GM23338 (cell line): Measurements from ENCODE around the gene TRAF3IP1. TPM values are rescaled to one million over a fixed set of nuclear protein-coding genes. Genes with fewer than 3 reads are reported as not detected.
"Not testable (repeated sequence)": the region's sequence is repeated elsewhere in the genome, so short reads cannot be mapped to it uniquely, and the experiment has no call there.

Experiments
- ATAC-seq: fragments of 200-7000 bp; cut with Tn5 transposase; 3 replicates; pipeline ENCODE4 v1.9.1; 2020
- DNase-seq: peaks from one replicate; pipeline ENCODE4 v3.0.0-alpha.2; 2015; ENCODE audit warnings: low spot score
- H2AFZ ChIP-seq: fragments of 200-600 bp; sonication (generic); 2 replicates; pipeline ENCODE4 v1.8.0; 2016; ENCODE audit warnings: antibody characterized with exemption, mild to moderate bottlenecking, moderate library complexity
- H3F3A ChIP-seq: fragments of 200-600 bp; sonication (generic); replicated peaks from 2 replicates; pipeline ENCODE4 v1.8.0; 2017; ENCODE audit warnings: antibody characterized with exemption, mixed run types, low read depth
- H3K27ac ChIP-seq: fragments of 200-600 bp; sonication (generic); 2 replicates; pipeline ENCODE4 v1.6.1; 2016; ENCODE audit warnings: low read depth
- H3K27me3 ChIP-seq: fragments of 200-600 bp; sonication (generic); 2 replicates; pipeline ENCODE4 v1.8.0; 2016; ENCODE audit warnings: mild to moderate bottlenecking, mixed run types, moderate library complexity; ENCODE audit not compliant: insufficient read depth
- H3K36me3 ChIP-seq: fragments of 200-600 bp; sonication (generic); 2 replicates; pipeline ENCODE4 v1.8.0; 2016; ENCODE audit warnings: mild to moderate bottlenecking; ENCODE audit not compliant: insufficient read depth
- H3K4me1 ChIP-seq: fragments of 200-600 bp; sonication (generic); 2 replicates; pipeline ENCODE4 v1.8.0; 2016; ENCODE audit warnings: mild to moderate bottlenecking, moderate library complexity; ENCODE audit not compliant: insufficient read depth
- H3K4me2 ChIP-seq: fragments of 200-600 bp; sonication (generic); 2 replicates; pipeline ENCODE4 v1.7.1; 2017; ENCODE audit warnings: mixed run types
- H3K4me3 ChIP-seq: fragments of 200-600 bp; sonication (generic); 2 replicates; pipeline ENCODE4 v1.6.1; 2016; ENCODE audit warnings: mixed run types
- H3K79me2 ChIP-seq: fragments of 200-600 bp; sonication (generic); replicated peaks from 2 replicates; pipeline ENCODE4 v1.8.0; 2017; ENCODE audit warnings: mild to moderate bottlenecking; ENCODE audit not compliant: insufficient read depth
- H3K9me2 ChIP-seq: fragments of 200-600 bp; sonication (generic); 2 replicates; pipeline ENCODE4 v1.8.0; 2017; ENCODE audit not compliant: insufficient read depth
- H4K20me1 ChIP-seq: fragments of 200-600 bp; sonication (generic); replicated peaks from 2 replicates; pipeline ENCODE4 v1.8.0; 2017; ENCODE audit warnings: mild to moderate bottlenecking; ENCODE audit not compliant: insufficient read depth
- H3K27ac Mint-ChIP-seq: 2 replicates; pipeline ENCODE4 v1.8.0; 2020; ENCODE audit warnings: inconsistent platforms, mild to moderate bottlenecking, moderate library complexity, mixed read lengths
- H3K27me3 Mint-ChIP-seq: 3 replicates; pipeline ENCODE4 v1.8.0; 2022; ENCODE audit warnings: low read depth, mild to moderate bottlenecking, moderate library complexity, mixed read lengths, inconsistent platforms; ENCODE audit not compliant: insufficient read depth, poor library complexity
- H3K36me3 Mint-ChIP-seq: 3 replicates; pipeline ENCODE4 v1.8.0; 2021; ENCODE audit warnings: low read depth, mild to moderate bottlenecking, inconsistent platforms, moderate library complexity, mixed read lengths
- H3K4me1 Mint-ChIP-seq: 3 replicates; pipeline ENCODE4 v1.8.0; 2020; ENCODE audit warnings: mild to moderate bottlenecking, inconsistent platforms, mixed read lengths
- H3K4me3 Mint-ChIP-seq: 3 replicates; pipeline ENCODE4 v1.8.0; 2021; ENCODE audit warnings: moderate library complexity, mild to moderate bottlenecking, inconsistent platforms, mixed read lengths
- H3K9me3 Mint-ChIP-seq: 3 replicates; pipeline ENCODE4 v1.8.0; 2020; ENCODE audit warnings: moderate library complexity, mild to moderate bottlenecking, inconsistent platforms, mixed read lengths
- CTCF ChIP-seq, 2 experiments: fragments of 200-600 bp in 1 of 2; sonication (generic) in 1 of 2; conservative IDR thresholded peaks; 2 replicates each; pipeline versions ENCODE4 v1.5.1 to v1.6.1; 2016 to 2017; ENCODE audit warnings: antibody characterized with exemption in 2 of 2, low read depth in 2 of 2, mild to moderate bottlenecking in 2 of 2, moderate library complexity in 1 of 2
- JUNB ChIP-seq: IDR thresholded peaks from one replicate; pipeline ENCODE4 v1.6.1; 2016; ENCODE audit warnings: antibody characterized with exemption; ENCODE audit not compliant: unreplicated experiment
- POLR2AphosphoS5 ChIP-seq: IDR thresholded peaks from 2 replicates; pipeline ENCODE4 v1.6.1; 2016; ENCODE audit warnings: antibody characterized with exemption, low read depth
- polyA plus RNA-seq: library from polyadenylated mRNA; unstranded; fragments of >200 nt; fragmentation: Nextera tagmentation; extraction: Ambion mirVana; gene quantifications from 2 replicates; pipeline ENCODE4 v1.2.1, GENCODE V29; 2016
- total RNA-seq: library from RNA; depleted of rRNA; stranded (reverse); fragments of >200 nt; shearing (Covaris generic); gene quantifications from 2 replicates; pipeline ENCODE4 v1.2.3, GENCODE V29; 2014
- TF ChIP-seq, protein P1 (sequence below): fragments of 250-450 bp; sonication (Bioruptor Pico); IDR thresholded peaks from 2 replicates; pipeline ENCODE4 v1.5.0; 2020; ENCODE audit warnings: mild to moderate bottlenecking, moderate library complexity
- TF ChIP-seq, protein P2 (sequence below): IDR thresholded peaks from one replicate; pipeline ENCODE4 v1.6.1; 2018; ENCODE audit warnings: antibody characterized with exemption; ENCODE audit not compliant: unreplicated experiment
- TF ChIP-seq, protein P3 (sequence below): IDR thresholded peaks from 2 replicates; pipeline ENCODE4 v1.6.1; 2016; ENCODE audit warnings: antibody characterized with exemption

Gene TRAF3IP1
- total and polyA plus RNA-seq, 2 experiments from 2014 or later, result 12.5 to 20.7 TPM

- TF ChIP-seq JUNB (no peak), CTCF (conservative IDR thresholded peaks at IDR 0.05; ENCODE audit: low read depth in 2 of 2) (no peak)
- TF ChIP-seq, protein P1, sequence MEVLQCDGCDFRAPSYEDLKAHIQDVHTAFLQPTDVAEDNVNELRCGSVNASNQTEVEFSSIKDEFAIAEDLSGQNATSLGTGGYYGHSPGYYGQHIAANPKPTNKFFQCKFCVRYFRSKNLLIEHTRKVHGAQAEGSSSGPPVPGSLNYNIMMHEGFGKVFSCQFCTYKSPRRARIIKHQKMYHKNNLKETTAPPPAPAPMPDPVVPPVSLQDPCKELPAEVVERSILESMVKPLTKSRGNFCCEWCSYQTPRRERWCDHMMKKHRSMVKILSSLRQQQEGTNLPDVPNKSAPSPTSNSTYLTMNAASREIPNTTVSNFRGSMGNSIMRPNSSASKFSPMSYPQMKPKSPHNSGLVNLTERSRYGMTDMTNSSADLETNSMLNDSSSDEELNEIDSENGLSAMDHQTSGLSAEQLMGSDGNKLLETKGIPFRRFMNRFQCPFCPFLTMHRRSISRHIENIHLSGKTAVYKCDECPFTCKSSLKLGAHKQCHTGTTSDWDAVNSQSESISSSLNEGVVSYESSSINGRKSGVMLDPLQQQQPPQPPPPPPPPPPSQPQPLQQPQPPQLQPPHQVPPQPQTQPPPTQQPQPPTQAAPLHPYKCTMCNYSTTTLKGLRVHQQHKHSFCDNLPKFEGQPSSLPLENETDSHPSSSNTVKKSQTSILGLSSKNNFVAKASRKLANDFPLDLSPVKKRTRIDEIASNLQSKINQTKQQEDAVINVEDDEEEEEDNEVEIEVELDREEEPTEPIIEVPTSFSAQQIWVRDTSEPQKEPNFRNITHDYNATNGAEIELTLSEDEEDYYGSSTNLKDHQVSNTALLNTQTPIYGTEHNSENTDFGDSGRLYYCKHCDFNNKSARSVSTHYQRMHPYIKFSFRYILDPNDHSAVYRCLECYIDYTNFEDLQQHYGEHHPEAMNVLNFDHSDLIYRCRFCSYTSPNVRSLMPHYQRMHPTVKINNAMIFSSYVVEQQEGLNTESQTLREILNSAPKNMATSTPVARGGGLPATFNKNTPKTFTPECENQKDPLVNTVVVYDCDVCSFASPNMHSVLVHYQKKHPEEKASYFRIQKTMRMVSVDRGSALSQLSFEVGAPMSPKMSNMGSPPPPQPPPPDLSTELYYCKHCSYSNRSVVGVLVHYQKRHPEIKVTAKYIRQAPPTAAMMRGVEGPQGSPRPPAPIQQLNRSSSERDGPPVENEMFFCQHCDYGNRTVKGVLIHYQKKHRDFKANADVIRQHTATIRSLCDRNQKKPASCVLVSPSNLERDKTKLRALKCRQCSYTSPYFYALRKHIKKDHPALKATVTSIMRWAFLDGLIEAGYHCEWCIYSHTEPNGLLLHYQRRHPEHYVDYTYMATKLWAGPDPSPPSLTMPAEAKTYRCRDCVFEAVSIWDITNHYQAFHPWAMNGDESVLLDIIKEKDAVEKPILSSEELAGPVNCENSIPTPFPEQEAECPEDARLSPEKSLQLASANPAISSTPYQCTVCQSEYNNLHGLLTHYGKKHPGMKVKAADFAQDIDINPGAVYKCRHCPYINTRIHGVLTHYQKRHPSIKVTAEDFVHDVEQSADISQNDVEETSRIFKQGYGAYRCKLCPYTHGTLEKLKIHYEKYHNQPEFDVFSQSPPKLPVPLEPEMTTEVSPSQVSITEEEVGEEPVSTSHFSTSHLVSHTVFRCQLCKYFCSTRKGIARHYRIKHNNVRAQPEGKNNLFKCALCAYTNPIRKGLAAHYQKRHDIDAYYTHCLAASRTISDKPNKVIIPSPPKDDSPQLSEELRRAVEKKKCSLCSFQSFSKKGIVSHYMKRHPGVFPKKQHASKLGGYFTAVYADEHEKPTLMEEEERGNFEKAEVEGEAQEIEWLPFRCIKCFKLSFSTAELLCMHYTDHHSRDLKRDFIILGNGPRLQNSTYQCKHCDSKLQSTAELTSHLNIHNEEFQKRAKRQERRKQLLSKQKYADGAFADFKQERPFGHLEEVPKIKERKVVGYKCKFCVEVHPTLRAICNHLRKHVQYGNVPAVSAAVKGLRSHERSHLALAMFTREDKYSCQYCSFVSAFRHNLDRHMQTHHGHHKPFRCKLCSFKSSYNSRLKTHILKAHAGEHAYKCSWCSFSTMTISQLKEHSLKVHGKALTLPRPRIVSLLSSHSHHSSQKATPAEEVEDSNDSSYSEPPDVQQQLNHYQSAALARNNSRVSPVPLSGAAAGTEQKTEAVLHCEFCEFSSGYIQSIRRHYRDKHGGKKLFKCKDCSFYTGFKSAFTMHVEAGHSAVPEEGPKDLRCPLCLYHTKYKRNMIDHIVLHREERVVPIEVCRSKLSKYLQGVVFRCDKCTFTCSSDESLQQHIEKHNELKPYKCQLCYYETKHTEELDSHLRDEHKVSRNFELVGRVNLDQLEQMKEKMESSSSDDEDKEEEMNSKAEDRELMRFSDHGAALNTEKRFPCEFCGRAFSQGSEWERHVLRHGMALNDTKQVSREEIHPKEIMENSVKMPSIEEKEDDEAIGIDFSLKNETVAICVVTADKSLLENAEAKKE (CRISPR knock-in tag), result no peak
Observed at GRCh38 chr2:238440767-238441166, 120.4 kb downstream of the TRAF3IP1 start (continued).

- TF ChIP-seq, protein P2, sequence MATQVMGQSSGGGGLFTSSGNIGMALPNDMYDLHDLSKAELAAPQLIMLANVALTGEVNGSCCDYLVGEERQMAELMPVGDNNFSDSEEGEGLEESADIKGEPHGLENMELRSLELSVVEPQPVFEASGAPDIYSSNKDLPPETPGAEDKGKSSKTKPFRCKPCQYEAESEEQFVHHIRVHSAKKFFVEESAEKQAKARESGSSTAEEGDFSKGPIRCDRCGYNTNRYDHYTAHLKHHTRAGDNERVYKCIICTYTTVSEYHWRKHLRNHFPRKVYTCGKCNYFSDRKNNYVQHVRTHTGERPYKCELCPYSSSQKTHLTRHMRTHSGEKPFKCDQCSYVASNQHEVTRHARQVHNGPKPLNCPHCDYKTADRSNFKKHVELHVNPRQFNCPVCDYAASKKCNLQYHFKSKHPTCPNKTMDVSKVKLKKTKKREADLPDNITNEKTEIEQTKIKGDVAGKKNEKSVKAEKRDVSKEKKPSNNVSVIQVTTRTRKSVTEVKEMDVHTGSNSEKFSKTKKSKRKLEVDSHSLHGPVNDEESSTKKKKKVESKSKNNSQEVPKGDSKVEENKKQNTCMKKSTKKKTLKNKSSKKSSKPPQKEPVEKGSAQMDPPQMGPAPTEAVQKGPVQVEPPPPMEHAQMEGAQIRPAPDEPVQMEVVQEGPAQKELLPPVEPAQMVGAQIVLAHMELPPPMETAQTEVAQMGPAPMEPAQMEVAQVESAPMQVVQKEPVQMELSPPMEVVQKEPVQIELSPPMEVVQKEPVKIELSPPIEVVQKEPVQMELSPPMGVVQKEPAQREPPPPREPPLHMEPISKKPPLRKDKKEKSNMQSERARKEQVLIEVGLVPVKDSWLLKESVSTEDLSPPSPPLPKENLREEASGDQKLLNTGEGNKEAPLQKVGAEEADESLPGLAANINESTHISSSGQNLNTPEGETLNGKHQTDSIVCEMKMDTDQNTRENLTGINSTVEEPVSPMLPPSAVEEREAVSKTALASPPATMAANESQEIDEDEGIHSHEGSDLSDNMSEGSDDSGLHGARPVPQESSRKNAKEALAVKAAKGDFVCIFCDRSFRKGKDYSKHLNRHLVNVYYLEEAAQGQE, result no peak
- no peak for TF ChIP-seq POLR2AphosphoS5
- TF ChIP-seq, protein P3, sequence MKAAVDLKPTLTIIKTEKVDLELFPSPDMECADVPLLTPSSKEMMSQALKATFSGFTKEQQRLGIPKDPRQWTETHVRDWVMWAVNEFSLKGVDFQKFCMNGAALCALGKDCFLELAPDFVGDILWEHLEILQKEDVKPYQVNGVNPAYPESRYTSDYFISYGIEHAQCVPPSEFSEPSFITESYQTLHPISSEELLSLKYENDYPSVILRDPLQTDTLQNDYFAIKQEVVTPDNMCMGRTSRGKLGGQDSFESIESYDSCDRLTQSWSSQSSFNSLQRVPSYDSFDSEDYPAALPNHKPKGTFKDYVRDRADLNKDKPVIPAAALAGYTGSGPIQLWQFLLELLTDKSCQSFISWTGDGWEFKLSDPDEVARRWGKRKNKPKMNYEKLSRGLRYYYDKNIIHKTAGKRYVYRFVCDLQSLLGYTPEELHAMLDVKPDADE, result no peak
- Histone ChIP-seq H3K79me2 (peaks cover 70% of the 10 kb centered on the region), H3K9me2 (no peaks in the 10 kb centered on the region), H2AFZ (no peak overlapping the region), H3K4me1 (no peaks in the 10 kb centered on the region), H3F3A (no peaks in the 10 kb centered on the region), H3K4me2 (no peak overlapping the region), H4K20me1 (peaks cover 61% of the 10 kb centered on the region), H3K36me3 (peaks cover 14% of the 10 kb centered on the region), H3K27ac (no peak overlapping the region), H3K27me3 (no peaks in the 10 kb centered on the region), H3K4me3 (no peak overlapping the region)
- Mint-ChIP-seq H3K36me3 (peaks cover 41% of the 10 kb centered on the region), H3K9me3 (no peaks in the 10 kb centered on the region), H3K27me3 (no peaks in the 10 kb centered on the region), H3K27ac (no peak overlapping the region), H3K4me3 (no peak overlapping the region), H3K4me1 (peaks cover 7% of the 10 kb centered on the region; the same call in 2 of the 3 replicates)
- no peak for ATAC-seq
- DNase-seq, result no peak
Observed at GRCh38 chr2:238441262-238442114, 121.2 kb downstream of the TRAF3IP1 start.

DNA sequence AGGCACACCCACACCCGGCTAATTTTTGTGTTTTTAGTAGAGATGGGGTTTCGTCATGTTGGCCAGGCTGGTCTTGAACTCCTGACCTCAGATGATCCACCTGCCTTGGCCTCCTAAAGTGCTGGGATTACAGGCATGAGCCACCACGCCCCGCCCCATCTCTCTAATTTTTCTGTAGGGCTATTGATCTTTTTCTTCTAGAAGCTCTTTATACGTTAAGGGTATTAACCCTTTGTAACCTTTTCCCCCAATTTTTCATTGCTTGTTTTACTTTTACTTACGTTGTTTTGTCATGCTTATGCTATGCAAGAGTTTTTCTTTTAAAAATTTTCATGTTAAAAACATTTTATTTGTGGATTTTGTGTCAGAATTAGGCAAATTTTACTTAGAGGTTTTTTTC lies 121.9 kb downstream of the TRAF3IP1 start:
- H3K4me3 Mint-ChIP-seq, result not testable (repeated sequence)
- peaks cover 45% of the 10 kb centered on the region for H3K36me3 Mint-ChIP-seq
- H3K79me2 ChIP-seq, result peaks cover 62% of the 10 kb centered on the region

More for the DNA sequence above, 121.9 kb downstream of the TRAF3IP1 start:
- peaks cover 57% of the 10 kb centered on the region for H4K20me1 ChIP-seq
- H3K27ac Mint-ChIP-seq, H3F3A ChIP-seq, H3K4me3 ChIP-seq, H3K9me3 Mint-ChIP-seq, H3K4me1 ChIP-seq, H3K27ac ChIP-seq, H3K9me2 ChIP-seq, DNase-seq, H3K27me3 Mint-ChIP-seq, H3K4me2 ChIP-seq, H2AFZ ChIP-seq, H3K4me1 Mint-ChIP-seq, H3K27me3 ChIP-seq, ATAC-seq: not testable (repeated sequence)
- H3K36me3 ChIP-seq, result peaks cover 17% of the 10 kb centered on the region
